GM18526 (cell line): ENCODE measurements around the gene AKAP8L.
A peak's percentile ranks its signal among the peaks of the same experiment; 100 is the strongest.

ENCODE experiments used
- POLR2A ChIP-seq: IDR thresholded peaks from 3 replicates; pipeline ENCODE4 v1.6.1; 2011; ENCODE audit not compliant: insufficient read length; ENCODE audit errors: extremely low read depth

Gene AKAP8L, protein sequence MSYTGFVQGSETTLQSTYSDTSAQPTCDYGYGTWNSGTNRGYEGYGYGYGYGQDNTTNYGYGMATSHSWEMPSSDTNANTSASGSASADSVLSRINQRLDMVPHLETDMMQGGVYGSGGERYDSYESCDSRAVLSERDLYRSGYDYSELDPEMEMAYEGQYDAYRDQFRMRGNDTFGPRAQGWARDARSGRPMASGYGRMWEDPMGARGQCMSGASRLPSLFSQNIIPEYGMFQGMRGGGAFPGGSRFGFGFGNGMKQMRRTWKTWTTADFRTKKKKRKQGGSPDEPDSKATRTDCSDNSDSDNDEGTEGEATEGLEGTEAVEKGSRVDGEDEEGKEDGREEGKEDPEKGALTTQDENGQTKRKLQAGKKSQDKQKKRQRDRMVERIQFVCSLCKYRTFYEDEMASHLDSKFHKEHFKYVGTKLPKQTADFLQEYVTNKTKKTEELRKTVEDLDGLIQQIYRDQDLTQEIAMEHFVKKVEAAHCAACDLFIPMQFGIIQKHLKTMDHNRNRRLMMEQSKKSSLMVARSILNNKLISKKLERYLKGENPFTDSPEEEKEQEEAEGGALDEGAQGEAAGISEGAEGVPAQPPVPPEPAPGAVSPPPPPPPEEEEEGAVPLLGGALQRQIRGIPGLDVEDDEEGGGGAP

DNA sequence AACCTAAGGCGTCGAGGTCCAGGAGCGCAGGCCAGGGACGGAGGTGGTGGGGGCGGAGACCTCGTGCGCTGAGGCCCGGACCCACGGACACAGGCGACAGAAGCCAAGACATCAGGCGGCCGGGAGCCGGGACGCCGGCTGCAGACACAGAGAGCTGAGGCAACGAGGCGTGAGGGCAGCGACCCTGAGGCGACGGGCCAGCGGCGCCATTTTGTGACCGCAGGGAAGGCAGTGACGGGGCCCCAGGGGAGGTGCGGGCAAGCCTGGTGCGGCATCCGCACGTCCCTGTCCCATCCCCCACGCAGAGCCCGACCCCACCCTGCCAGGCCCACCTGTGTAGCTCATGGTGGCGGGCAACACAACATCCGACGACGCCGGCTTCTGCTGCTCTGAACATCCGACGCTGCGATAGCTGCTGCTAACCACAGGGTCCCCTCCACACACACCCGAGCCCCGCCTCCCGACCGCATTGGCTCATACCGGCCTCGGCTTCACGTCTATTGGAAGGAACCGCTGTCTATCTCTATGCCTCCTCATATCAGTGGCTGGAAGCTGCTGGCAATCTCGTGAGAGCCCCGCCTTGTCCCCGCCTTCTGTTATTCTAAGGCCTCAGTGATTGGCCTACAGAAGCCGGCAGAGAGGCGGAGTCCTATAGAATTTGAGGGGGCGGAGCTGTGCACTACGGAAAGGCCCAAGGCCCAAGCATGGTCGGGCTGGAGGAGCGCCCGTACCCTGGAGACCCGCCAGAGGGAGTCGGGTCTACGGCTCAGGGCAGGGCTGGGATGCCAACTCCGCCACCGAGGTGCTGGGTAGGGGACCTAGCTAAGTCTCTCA is at the start of gene AKAP8L:
Gene AKAP8L, minus strand, starts transcription at position 410 of the 834 bp plus-strand sequence. Its CDS starts 65 bp downstream, at position 345.
- TF ChIP-seq POLR2A: peak; percentile 96

DNA sequence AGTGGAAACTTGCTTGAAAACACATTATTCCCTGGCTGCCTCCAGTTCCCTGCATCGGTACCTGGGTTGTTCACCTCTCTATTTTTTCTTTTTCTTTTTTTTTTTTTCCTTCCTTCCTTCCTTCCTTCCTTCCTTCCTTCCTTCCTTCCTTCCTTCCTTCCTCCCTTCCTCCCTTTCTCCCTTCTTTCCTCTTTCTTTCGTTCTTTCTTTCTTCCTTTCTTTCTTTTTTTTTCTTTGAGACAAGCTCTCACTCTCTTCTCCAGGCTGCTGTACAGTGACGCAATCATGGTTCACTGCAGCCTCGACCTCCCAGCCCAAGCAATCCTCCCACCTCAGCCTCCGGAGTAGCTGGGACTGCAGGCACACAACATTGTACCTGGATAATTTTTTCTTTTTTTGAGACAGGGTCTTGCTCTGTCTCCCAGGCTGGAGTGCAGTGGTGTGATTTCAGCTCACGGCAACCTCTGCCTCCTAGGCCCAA is 49.0 kb upstream of the AKAP8L start:
- TF ChIP-seq POLR2A: no peak

DNA sequence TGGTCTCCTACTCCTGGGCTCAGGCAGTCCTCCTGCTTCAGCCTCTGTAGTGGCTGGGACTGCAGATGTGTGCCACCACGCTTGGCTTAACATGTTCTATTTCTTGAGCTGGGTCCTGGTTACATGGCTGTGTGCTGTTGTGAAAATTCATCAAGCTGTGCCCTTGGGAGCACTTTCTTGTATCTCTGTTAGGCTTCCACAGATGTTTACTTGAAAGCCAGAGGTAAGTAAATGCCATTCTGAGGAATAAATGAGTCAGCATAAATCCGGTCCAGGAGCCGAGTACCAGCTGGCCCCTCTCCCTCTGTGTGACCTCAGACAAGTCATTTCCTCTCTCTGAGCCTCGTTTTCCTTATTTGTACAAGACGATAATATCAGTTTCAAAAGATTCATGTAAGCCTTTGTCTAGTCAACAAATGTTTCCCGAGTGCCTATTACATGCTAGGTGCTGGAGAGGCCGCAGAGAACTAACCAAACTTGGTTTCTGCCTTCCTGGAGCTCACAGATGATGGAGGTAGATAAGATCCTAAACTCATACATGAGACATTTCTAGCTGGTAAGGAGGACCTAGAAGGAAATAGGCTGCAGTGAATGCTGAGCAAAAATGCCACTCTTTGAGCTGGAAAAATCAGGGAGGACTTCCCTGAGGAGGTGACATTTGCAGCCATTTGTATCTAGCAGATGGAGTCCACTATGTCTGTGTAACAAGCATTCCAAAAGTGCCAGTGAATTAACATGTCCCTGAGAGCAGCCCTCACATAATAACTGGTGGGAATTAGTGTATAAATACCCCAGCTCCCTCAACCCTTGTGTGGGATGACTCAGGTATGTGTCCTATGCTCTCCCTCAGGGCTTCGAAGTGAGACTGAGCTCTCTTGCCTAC is 48.3 kb upstream of the AKAP8L start:
- TF ChIP-seq POLR2A: no peak

DNA sequence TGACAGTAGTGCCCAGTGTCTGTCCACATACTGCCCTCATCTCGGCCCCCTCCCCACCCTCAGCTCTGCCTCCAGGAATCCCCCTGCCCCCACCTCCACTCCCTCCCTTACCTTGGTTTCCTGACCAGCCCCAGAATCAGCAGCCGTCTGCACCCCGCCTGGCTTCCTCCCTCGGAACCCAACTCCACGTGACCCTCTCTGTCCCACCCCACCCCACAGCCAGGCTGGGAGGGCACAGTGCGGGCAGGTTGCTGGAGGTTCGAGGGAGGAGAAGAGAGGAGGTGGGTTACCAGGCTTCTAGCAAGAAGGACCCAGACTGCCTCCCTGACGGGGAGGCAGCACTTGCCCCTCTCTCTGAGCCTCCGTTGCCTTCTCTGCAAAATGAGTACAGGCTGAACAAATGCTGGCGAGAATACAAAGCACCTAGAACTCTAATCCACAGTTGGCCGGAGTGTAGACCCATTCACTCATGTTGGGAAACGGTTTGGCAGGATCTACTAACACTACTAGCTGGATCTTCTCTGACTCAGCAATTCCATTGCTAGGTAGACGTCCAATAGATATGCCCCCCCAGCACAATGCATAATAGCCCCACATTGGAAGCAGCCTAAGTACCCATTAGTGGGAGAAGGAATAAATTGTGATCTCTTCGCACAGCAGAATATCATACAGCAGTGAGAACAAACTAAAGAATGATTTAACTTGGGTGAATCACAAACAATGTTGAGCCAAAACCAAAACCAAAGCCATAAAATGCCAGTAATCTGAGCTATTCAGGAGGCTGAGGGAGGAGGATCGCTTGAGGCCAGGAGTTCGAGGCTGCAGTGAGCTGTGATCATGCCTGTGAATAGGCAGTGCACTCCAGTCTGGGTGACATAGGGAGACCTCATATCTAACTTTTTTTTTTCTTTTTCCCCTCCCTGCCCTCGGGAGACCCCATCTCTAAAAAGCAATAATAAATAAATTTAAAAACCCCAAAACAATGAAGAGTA is 45.9 kb upstream of the AKAP8L start, which contains the start of gene RASAL3:
Gene RASAL3, minus strand, starts transcription at position 151 of the 992 bp plus-strand sequence. CDS start 186 bp downstream, outside the sequence.
- TF ChIP-seq POLR2A: peak; percentile 81

DNA sequence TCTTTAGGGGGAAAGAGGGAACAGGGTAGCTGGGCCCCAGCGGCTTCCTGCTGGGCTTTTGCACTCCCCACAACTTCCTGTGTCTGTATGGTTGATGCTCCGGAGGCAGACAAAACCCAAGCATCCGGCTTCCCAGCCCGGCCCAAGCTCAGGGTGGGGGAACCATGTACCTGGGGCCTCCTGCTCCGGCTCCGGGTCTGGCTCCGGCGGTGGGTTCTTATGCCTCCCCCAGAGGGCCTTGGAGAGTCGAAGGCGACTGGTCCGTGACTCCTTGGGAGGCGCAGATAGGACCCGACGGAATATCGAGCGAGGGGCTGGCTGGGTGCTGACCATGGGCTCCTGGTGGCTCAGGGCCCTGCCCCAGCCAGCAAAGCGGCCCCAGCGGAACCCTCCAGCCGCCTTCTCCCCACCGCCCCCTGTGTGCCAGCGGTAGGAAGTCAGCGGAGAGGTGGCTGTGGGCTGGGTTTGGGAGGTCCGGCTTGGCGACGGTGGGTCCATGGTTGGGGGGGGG is 45.1 kb upstream of the AKAP8L start:
- peak; percentile 77 for TF ChIP-seq POLR2A

DNA sequence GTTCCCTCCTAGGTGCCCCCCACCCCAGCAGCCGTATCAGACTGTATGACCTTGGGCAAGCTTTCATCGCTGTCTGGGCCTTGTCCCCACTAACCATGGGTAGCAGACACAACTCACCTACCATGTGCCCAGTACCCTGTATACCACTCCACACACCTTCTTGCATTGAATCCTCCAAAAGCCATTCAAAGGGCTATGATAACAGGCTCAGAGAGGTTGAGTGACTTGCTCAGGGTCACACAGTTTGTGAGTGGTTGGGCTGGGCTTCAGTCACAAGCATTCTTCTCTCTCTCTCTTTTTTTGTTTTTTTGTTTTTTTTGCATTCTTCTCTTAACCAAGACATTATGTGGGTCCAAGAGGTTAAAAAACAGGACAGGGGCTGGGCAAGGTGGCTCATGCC is 42.9 kb upstream of the AKAP8L start:
- TF ChIP-seq POLR2A: no peak

DNA sequence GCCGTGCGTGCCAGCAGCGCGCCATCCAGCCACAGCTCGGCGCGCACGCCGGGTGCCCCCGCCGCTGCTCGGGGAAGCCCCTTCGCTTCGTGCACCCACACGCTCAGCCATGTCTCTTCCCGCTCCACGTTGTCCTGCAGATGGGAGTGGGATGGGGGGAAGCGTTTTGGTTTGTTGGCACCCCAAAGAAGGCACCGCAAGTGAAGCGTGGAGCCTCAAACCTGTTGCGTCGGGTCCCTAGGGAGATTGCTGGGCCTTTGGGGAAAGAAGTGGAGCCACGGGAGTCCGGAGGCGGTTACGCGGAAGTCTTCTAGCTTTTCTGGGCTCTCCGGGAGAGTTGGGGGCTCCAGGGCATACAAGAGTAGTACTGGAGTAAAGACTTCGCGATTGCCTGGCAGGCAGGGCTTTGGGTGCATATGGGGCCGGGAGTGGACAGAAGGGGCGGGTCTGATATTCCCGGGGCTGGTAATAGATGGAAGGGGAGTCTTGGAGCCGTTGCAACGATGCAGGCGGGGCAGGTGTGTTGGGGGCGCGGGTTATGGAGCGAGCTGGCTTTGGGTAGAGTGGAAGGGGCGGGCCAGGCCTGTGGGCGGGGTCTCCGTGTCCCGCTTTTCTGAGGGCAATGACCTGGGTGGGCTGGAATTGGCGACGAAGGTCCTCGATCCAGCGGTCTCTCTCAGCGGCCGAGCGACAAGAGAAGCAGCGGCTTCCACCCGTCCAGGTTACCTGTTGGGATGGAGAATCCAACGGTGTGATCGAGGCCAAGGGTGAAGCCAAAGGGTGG is 39.1 kb upstream of the AKAP8L start:
- TF ChIP-seq POLR2A: no peak

DNA sequence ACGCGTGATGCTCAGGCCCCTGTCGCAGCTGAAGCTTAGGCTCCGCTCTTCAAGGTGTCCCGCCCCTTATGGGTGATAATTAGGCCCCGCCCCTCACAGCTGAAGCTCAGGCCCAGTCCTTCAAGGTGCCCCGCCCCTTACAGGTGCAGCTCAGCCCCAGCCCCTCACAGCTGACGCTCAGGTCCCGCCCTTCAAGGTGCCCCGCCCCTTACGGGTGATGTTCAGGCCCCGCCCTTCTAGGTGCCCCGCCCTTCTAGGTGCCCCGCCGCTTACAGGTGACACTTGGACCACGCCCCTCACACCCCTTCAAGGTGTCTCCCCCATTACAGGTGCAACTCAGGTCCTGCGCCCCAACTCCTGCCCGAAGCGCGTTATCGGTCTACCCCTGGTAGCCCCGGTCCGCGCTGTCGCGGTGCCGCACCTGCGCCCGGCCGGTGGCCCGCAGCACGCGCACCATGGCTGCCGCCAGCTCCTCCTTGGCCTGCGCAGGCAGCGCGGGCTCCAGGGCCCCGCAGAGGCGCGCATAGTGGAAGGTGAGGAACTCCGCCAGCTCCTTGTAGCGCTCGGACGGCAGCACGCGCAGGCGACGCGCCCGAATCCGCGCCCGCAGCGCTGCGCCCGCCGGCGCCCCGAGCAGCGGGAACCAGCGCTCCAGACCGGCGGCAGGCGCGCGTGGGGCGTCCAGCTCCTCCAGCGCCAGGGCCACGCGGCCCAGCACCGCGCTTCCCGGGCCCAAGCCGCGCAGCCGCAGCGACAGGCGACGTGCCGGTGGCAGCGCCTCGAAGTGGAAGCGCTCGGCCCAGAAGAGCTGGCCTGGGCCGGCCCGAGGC is 38.3 kb upstream of the AKAP8L start:
- TF ChIP-seq POLR2A: no peak

DNA sequence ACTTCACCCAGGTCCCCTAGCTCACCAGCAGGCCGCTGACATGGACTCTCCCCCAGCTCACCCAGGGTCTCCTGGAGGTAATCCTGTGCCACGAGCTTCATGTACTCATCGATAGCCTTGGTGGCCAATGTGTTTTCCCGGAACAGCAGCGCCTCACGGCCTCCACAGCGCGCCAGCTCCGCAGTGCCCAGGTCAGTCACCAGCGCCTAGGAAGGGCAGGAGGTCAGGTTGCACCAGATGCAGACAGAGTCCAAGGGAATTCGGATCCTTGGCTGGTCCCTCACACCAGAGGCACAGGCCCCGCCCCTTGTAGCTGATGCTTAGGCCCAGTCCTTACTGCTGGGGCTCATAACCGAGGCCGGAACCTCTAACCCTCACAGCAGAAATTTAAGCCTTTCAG is 37.7 kb upstream of the AKAP8L start:
- TF ChIP-seq POLR2A: no peak

DNA sequence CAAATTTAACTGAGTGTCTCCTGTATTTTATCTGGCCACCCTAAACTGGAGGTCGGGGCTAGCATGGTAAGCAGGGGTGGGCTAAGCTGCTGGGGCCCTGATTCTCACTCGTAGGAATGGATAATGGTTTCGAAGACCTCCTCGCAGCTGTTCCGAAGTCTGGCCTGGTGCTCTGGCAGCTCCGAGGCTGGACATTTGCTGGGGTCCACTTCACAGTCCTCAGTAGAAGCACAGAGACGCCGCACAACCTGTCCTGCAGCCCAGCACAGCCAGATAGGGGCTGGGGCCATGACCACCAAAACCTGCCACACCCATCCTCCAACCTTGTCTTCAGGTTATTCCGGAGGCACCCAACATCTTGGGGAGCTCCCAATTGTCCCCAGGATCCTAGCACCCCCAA is 37.2 kb upstream of the AKAP8L start:
- no peak for TF ChIP-seq POLR2A
